ENCODE data around the gene C14orf119.

The C14orf119 gene

GRCh38 chr14:23058654-23059504 is 36.4 kb upstream of the C14orf119 start:
- no peak overlapping the region for H3K4me3 ChIP-seq
- peak overlapping the region in 1 of 21 experiments; percentile 65 for H3K27ac ChIP-seq

GRCh38 chr14:23060536-23061260 is 34.6 kb upstream of the C14orf119 start:
- H3K4me3 ChIP-seq = no peak overlapping the region
- H3K27ac ChIP-seq = peak overlapping the region in 1 of 21 experiments; percentile 7

GRCh38 chr14:23062002-23062401 is 33.3 kb upstream of the C14orf119 start:
- Histone ChIP-seq H3K4me3 (no peak overlapping the region), H3K27ac (peak overlapping the region in 2 of 21 experiments; percentile 17 to 40)

GRCh38 chr14:23063601-23064000 is 31.7 kb upstream of the C14orf119 start:
- H3K27ac ChIP-seq = no peak overlapping the region

GRCh38 chr14:23066368-23066767 is 28.9 kb upstream of the C14orf119 start:
- no peak overlapping the region for H3K4me3 ChIP-seq
- H3K27ac ChIP-seq = peak overlapping the region in 1 of 21 experiments; percentile 1

More at GRCh38 chr14:23063601-23064000, 31.7 kb upstream of the C14orf119 start:
- no peak overlapping the region for H3K4me3 ChIP-seq

- Histone ChIP-seq H3K27ac (no peak overlapping the region), H3K4me3 (no peak overlapping the region)
These were observed 28.2 kb upstream of the C14orf119 start for GRCh38 chr14:23066855-23067744.

GRCh38 chr14:23067847-23068788 is 27.2 kb upstream of the C14orf119 start:
- no peak overlapping the region for H3K4me3 ChIP-seq
- H3K27ac ChIP-seq = peak overlapping the region in 1 of 21 experiments; percentile 5

GRCh38 chr14:23068789-23069412 is 26.4 kb upstream of the C14orf119 start:
- no peak overlapping the region for H3K4me3 ChIP-seq
- peak overlapping the region in 3 of 21 experiments; percentile 5 to 48 (median 47) for H3K27ac ChIP-seq

GRCh38 chr14:23069413-23069806 is 25.9 kb upstream of the C14orf119 start:
- peak overlapping the region in 4 of 21 experiments; percentile 5 to 72 (median 48) for H3K27ac ChIP-seq

GRCh38 chr14:23070262-23071129 is 24.8 kb upstream of the C14orf119 start:
- H3K4me3 ChIP-seq = peak overlapping the region; percentile 44 to 61 (median 59)
- peak overlapping the region in 20 of 21 experiments; percentile 54 to 91 (median 81) for H3K27ac ChIP-seq

More at GRCh38 chr14:23069413-23069806, 25.9 kb upstream of the C14orf119 start:
- no peak overlapping the region for H3K4me3 ChIP-seq

- H3K4me3 ChIP-seq = peak overlapping the region; percentile 44 to 61 (median 59)
- H3K27ac ChIP-seq = peak overlapping the region in 20 of 21 experiments; percentile 54 to 91 (median 81)
These were observed 23.9 kb upstream of the C14orf119 start for GRCh38 chr14:23071244-23071920.

- Histone ChIP-seq H3K4me3 (peak overlapping the region in 4 of 7 experiments; percentile 44 to 61 (median 59)), H3K27ac (peak overlapping the region in 20 of 21 experiments; percentile 54 to 91 (median 81))
These were observed 23.3 kb upstream of the C14orf119 start for GRCh38 chr14:23071921-23072539.

- Histone ChIP-seq H3K4me3 (no peak overlapping the region), H3K27ac (peak overlapping the region in 1 of 21 experiments; percentile 8)
These were observed 20.4 kb upstream of the C14orf119 start for GRCh38 chr14:23074906-23075305.

- no peak overlapping the region for H3K4me3 ChIP-seq
- no peak overlapping the region for H3K27ac ChIP-seq
These were observed 18.4 kb upstream of the C14orf119 start for GRCh38 chr14:23076785-23077408.

GRCh38 chr14:23077962-23078361 is 17.3 kb upstream of the C14orf119 start:
- Histone ChIP-seq H3K27ac (peak overlapping the region in 16 of 21 experiments; percentile 6 to 80 (median 58)), H3K4me3 (no peak overlapping the region)
